Sigmoid colon (tissue), 7 donors: Measurements from ENCODE around the gene HOXB2. TPM values are rescaled to one million over a fixed set of nuclear protein-coding genes. Genes with fewer than 3 reads are reported as not detected.

ENCODE experiments used
- DNase-seq: peaks from one replicate; pipeline ENCODE4 v3.0.0-alpha.2; 2019
- H3K27ac ChIP-seq, 4 donors: fragments of 200-600 bp; sonication (generic); one replicate each; pipeline ENCODE4 v1.5.1; 2016 to 2019; ENCODE audit warnings: mild to moderate bottlenecking in 1 of 4
- H3K27me3 ChIP-seq, 3 donors: fragments of 200-600 bp; sonication (generic); one replicate each; pipeline ENCODE4 v1.5.1; 2019; ENCODE audit warnings: mild to moderate bottlenecking in 1 of 3
- H3K36me3 ChIP-seq, 4 donors: fragments of 200-600 bp; sonication (generic); one replicate each; pipeline ENCODE4 v1.5.1; 2016 to 2019
- H3K4me1 ChIP-seq, 4 donors: fragments of 200-600 bp; sonication (generic); one replicate each; pipeline ENCODE4 v1.5.1; 2017 to 2019
- H3K4me3 ChIP-seq, 4 donors: fragments of 200-600 bp; sonication (generic); one replicate each; pipeline ENCODE4 v1.5.1; 2017 to 2019; ENCODE audit warnings: mild to moderate bottlenecking in 2 of 4, moderate library complexity in 1 of 4
- H3K9me3 ChIP-seq, 4 donors: fragments of 200-600 bp in 3 of 4; sonication (generic) in 3 of 4; one replicate each; pipeline versions ENCODE4 v1.5.1 to v1.6.1; 2013 to 2019
- EP300 ChIP-seq, 4 donors: sonication (generic); formaldehyde crosslinking; IDR thresholded peaks; one replicate each; pipeline ENCODE4 v1.6.1; 2017; ENCODE audit warnings: antibody characterized with exemption in 4 of 4
- POLR2A ChIP-seq, 2 donors: fragments of 450-650 bp; IDR thresholded peaks; one replicate each; pipeline ENCODE4 v1.6.1; 2016; ENCODE audit warnings: antibody characterized with exemption in 2 of 2, mild to moderate bottlenecking in 2 of 2, moderate library complexity in 2 of 2
- POLR2AphosphoS5 ChIP-seq, 4 donors: sonication (generic); formaldehyde crosslinking; IDR thresholded peaks; one replicate each; pipeline ENCODE4 v1.6.1; 2017; ENCODE audit warnings: antibody characterized with exemption in 4 of 4
- WGBS, 2 donors: extraction: QIAGEN DNeasy Blood & Tissue Kit; methylation state at CpG; one replicate each; pipeline ENCODE4 v1.1.7; 2013; 5-methylcytosine and 5-hydroxymethylcytosine counted together
- intact Hi-C: fragments of 100-400 bp; cut with DNase I; formaldehyde crosslinking; loops from one replicate; pipeline ENCODE4 v1.15.1; 2023
- polyA plus RNA-seq, 3 donors: library from polyadenylated mRNA; stranded (reverse); fragments of 200-250 nt; gene quantifications; one replicate each; pipeline ENCODE4 v1.2.3, GENCODE V29; 2013
- total RNA-seq, 4 donors: library from RNA; depleted of rRNA; stranded (reverse); fragments of >200 nt; gene quantifications; one replicate each; pipeline ENCODE4 v1.1.0, GENCODE V29; 2016
- TF ChIP-seq, protein P1 (sequence below), 4 experiments: fragments of 450-650 bp in 3 of 4; fragments of 200-600 bp in 1 of 4; IDR thresholded peaks; one replicate each; pipeline ENCODE4 v1.5.1; 2016 to 2019; ENCODE audit warnings: antibody characterized with exemption in 4 of 4, mild to moderate bottlenecking in 3 of 4, moderate library complexity in 2 of 4
- donor health status: healthy with polysubstance abuse.
- donor health status: Bipolar disorder and iron deficiency.
- donor health status: healthy.

Gene HOXB2
- total and polyA plus RNA-seq, 7 donors: 1.6 to 86.1 (median 44.9) TPM

DNA sequence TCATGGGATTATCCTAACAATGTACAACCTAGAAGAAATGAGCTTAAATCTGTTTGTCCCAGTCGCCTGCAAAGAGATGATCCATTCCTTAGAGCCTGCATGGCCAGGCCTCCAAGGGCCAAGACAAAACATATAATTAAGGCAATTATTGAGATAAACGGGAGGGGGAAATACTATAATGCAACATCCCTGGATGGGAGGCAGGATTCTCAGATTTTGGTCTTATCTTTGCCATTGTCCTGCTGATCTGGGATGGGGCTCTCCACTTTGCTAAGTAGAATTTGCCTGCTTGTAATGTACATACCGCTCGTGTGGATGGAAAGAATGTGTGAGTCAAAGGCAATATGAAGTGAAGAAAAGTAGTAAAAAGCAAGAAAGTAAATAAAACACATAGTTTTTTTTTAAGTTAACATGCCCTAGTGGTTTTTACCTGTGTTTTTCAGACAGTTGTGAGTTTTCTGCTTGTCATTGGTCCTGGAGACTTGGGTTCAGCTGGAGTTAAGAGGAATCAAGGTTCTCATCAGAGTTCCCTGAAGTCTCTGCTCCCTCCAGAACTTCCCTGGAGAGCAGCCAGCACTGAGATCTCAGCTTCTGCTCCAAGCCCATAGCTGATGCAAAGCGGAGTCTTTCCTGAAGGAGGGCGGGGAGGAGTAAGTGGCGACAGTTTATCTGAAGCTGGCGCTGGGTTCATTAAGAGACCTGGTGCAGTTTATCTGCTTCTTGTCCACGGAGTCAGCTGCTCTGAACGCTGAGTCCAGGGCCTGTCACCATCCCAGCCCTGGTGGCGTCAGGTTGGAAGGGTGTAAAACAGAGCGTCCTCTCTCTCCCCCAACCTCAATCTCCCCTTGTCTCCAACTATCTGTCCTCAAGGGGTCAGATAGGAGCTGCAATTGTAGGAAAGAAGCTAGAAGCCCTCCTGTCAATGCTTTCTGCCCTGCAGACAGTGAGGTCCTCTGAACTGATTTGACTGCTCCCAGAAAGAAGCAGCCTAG, 44.2 kb downstream of the HOXB2 start:
- no peak overlapping the region for H3K4me3 ChIP-seq
- H3K4me1 ChIP-seq: peaks cover 0 to 60% (median 30%) of the 10 kb centered on the region in 4 donors
- no peaks in the 10 kb centered on the region for H3K27me3 ChIP-seq
- WGBS, 2 donors: 68 to 72% methylated on average over 12 of the region's 12 CpGs
- H3K9me3 ChIP-seq: no peaks in the 10 kb centered on the region
- intact Hi-C loops: no loop called here
- peak; percentile 93 for DNase-seq
- no peaks in the 10 kb centered on the region for H3K36me3 ChIP-seq
- TF ChIP-seq POLR2AphosphoS5 (IDR thresholded peaks at IDR 0.05) (peak; percentile 46 to 70 (median 60)), EP300 (IDR thresholded peaks at IDR 0.05) (peak in 1 of 4 donors; percentile 7), POLR2A (IDR thresholded peaks at IDR 0.05) (no peak)
- TF ChIP-seq, protein P1, sequence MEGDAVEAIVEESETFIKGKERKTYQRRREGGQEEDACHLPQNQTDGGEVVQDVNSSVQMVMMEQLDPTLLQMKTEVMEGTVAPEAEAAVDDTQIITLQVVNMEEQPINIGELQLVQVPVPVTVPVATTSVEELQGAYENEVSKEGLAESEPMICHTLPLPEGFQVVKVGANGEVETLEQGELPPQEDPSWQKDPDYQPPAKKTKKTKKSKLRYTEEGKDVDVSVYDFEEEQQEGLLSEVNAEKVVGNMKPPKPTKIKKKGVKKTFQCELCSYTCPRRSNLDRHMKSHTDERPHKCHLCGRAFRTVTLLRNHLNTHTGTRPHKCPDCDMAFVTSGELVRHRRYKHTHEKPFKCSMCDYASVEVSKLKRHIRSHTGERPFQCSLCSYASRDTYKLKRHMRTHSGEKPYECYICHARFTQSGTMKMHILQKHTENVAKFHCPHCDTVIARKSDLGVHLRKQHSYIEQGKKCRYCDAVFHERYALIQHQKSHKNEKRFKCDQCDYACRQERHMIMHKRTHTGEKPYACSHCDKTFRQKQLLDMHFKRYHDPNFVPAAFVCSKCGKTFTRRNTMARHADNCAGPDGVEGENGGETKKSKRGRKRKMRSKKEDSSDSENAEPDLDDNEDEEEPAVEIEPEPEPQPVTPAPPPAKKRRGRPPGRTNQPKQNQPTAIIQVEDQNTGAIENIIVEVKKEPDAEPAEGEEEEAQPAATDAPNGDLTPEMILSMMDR (IDR thresholded peaks at IDR 0.05): peak in 1 of 4 experiments; percentile 22
- peak overlapping the region in 3 of 4 donors; percentile 68 to 76 (median 75) for H3K27ac ChIP-seq

DNA sequence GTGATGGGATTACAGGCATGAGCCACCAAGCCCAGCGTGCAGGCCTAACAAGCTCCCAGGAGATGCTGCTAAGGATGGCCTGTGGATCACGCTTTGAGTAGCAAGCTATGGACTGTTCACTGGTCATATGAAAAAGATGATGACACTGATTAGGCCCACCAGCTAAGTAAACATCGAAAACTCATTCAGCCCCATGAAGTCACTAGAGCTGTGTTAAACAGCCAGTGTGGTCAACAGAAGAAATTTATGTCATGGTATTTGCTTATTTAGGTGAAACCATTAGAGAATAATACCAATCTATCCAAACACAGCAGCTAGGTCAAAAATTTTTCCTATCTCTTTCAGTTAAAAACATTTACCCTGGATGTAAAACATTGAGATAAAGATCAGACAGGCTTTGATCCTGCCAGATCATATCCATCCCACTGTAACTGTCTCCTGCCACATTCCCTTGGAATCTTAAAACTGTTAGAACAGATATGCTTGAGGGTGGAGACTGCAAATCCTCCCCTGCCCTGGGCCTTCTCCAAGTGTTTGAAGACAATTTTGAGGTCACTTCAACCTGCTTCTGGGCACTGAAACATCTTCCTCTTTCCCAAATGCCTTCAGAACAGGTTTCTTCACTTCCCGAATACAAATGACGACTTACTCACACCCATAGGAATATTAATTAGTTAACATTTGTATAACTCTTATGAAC, 45.0 kb downstream of the HOXB2 start:
- H3K9me3 ChIP-seq: no peaks in the 10 kb centered on the region
- DNase-seq: no peak
- TF ChIP-seq POLR2AphosphoS5 (IDR thresholded peaks at IDR 0.05): no peak
- no peak for TF ChIP-seq POLR2A (IDR thresholded peaks at IDR 0.05)
- TF ChIP-seq EP300 (IDR thresholded peaks at IDR 0.05): no peak
- TF ChIP-seq, protein P1 (IDR thresholded peaks at IDR 0.05): no peak
- peaks cover 0 to 56% (median 26%) of the 10 kb centered on the region in 4 donors for H3K4me1 ChIP-seq
- peak overlapping the region in 3 of 4 donors; percentile 68 to 76 (median 75) for H3K27ac ChIP-seq
- H3K27me3 ChIP-seq: no peaks in the 10 kb centered on the region
- intact Hi-C loops: no loop called here
- no peaks in the 10 kb centered on the region for H3K36me3 ChIP-seq
- WGBS, 2 donors: 94 to 95% methylated on average over 5 of the region's 5 CpGs
- no peak overlapping the region for H3K4me3 ChIP-seq

DNA sequence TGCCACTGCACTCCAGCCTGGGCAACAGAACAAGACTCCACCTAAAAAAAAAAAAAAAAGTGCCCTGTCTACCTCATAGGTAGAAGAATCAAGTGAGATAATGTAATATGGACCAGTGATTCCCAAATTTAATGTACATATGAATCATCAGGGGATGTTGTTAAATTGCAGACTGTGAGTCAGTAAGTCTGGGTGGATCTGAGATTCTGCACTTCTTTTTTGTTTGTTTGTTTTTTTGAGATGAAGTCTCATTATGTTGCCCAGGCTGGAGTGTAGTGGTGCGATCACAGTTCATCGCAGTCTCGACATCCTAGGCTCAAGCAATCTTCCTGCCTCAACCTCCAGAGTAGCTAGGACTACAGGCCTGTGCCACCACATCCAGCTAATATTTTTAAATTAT, 45.7 kb downstream of the HOXB2 start:
- 88 to 92% methylated on average over 3 of the region's 3 CpGs for WGBS, 2 donors
- H3K27ac ChIP-seq: peak overlapping the region in 2 of 4 donors; percentile 75 to 76
- H3K36me3 ChIP-seq: no peaks in the 10 kb centered on the region
- DNase-seq: no peak
- no peak overlapping the region for H3K4me3 ChIP-seq
- TF ChIP-seq POLR2AphosphoS5 (IDR thresholded peaks at IDR 0.05) (no peak), EP300 (IDR thresholded peaks at IDR 0.05) (no peak), POLR2A (IDR thresholded peaks at IDR 0.05) (no peak)
- TF ChIP-seq, protein P1 (IDR thresholded peaks at IDR 0.05): no peak
- H3K4me1 ChIP-seq: peaks cover 0 to 53% (median 25%) of the 10 kb centered on the region in 4 donors
- H3K27me3 ChIP-seq: no peaks in the 10 kb centered on the region
- intact Hi-C loops: no loop called here
- H3K9me3 ChIP-seq: no peaks in the 10 kb centered on the region

DNA sequence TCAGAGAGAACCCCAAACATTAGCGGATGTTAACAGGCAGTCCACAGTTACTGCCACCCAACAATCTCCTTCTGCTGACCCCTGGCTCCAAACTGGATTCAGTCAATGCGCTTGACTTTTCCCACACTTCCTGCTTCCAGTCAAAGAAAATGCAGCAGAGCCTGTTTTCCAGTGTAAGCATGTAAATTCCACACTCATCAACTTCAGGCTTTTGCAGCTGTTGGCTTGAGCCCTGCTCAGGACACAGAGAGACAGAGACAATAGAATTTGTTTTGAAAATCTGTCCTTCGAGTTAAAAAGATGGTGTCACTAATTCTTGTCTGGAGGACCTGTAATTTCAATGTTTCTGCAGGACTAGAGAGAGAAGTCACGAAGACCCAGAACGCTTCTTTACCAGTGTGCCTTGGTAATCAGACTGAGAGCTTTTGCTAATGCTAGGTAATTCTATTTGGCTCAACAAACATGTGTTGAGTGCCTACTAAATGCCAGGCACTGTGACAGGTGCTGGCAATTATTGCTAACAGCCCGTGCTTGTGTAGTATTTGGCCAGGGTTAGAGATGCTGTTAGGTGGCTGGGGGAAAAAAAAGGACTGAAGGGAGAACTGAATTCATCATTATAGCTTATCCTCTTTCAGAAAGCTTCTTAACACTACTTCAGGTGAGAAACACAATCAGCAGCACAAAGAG, 46.6 kb downstream of the HOXB2 start:
- DNase-seq: no peak
- H3K4me1 ChIP-seq: peaks cover 0 to 44% (median 17%) of the 10 kb centered on the region in 4 donors
- H3K27me3 ChIP-seq: no peaks in the 10 kb centered on the region
- intact Hi-C loops: no loop called here
- H3K9me3 ChIP-seq: no peaks in the 10 kb centered on the region
- WGBS, 2 donors: 56 to 77% methylated on average over 6 of the region's 6 CpGs
- TF ChIP-seq, protein P1 (IDR thresholded peaks at IDR 0.05): no peak
- TF ChIP-seq POLR2AphosphoS5 (IDR thresholded peaks at IDR 0.05) (no peak), POLR2A (IDR thresholded peaks at IDR 0.05) (no peak), EP300 (IDR thresholded peaks at IDR 0.05) (no peak)
- peak overlapping the region in 2 of 4 donors; percentile 24 to 75 for H3K27ac ChIP-seq
- H3K36me3 ChIP-seq: no peaks in the 10 kb centered on the region
- no peak overlapping the region for H3K4me3 ChIP-seq
